Stomach (tissue), 9 donors: ENCODE data around the gene IER5L. TPM values are rescaled to one million over a fixed set of nuclear protein-coding genes. Genes with fewer than 3 reads are reported as not detected.

ENCODE experiments used
- DNase-seq, 2 donors: peaks; one replicate each; pipeline versions ENCODE4 v3.0.0 to v3.0.0-alpha.2; 2013 to 2019
- H3K27ac ChIP-seq, 5 donors: fragments of 200-600 bp in 4 of 5; sonication (generic) in 4 of 5; one replicate each; pipeline ENCODE4 v1.5.1; 2013 to 2019; ENCODE audit warnings: mild to moderate bottlenecking in 1 of 5, moderate library complexity in 1 of 5
- H3K27me3 ChIP-seq, 3 donors: fragments of 200-600 bp; sonication (generic); one replicate each; pipeline ENCODE4 v1.5.1; 2017 to 2019; ENCODE audit warnings: mixed run types in 1 of 3
- H3K36me3 ChIP-seq, 4 donors: fragments of 200-600 bp; sonication (generic); 1 replicate in 3 of 4; 2 replicates in 1 of 4; pipeline ENCODE4 v1.5.1; 2016 to 2019
- H3K4me1 ChIP-seq, 4 donors: fragments of 200-600 bp; sonication (generic); one replicate each; pipeline ENCODE4 v1.5.1; 2016 to 2019
- H3K4me3 ChIP-seq, 4 donors: fragments of 200-600 bp; sonication (generic) in 3 of 4; one replicate each; pipeline ENCODE4 v1.5.1; 2016 to 2019; ENCODE audit warnings: mild to moderate bottlenecking in 1 of 4
- H3K9me3 ChIP-seq, 4 donors: fragments of 200-600 bp; sonication (generic); one replicate each; pipeline ENCODE4 v1.5.1; 2016 to 2019
- EP300 ChIP-seq: sonication (generic); formaldehyde crosslinking; IDR thresholded peaks from one replicate; pipeline ENCODE4 v1.6.1; 2017; ENCODE audit warnings: antibody characterized with exemption
- POLR2A ChIP-seq, 4 donors: fragments of 450-650 bp; IDR thresholded peaks; one replicate each; pipeline ENCODE4 v1.6.1; 2016; ENCODE audit warnings: antibody characterized with exemption in 4 of 4, control low read depth in 2 of 4, mild to moderate bottlenecking in 1 of 4, moderate library complexity in 1 of 4
- POLR2AphosphoS5 ChIP-seq, 3 donors: sonication (generic); formaldehyde crosslinking; IDR thresholded peaks; one replicate each; pipeline ENCODE4 v1.6.1; 2016; ENCODE audit warnings: antibody characterized with exemption in 3 of 3
- WGBS, 5 donors: extraction: QIAGEN DNeasy Blood & Tissue Kit in 3 of 5; methylation state at CpG; one replicate each; pipeline versions ENCODE4 v1.1.5 to v1.1.7; 2013 to 2018; 5-methylcytosine and 5-hydroxymethylcytosine counted together
- intact Hi-C: fragments of 100-400 bp; cut with DNase I; formaldehyde crosslinking; loops from one replicate; pipeline ENCODE4 v1.15.1; 2023; ENCODE audit warnings: low total_unique reads
- polyA plus RNA-seq, 3 donors: library from polyadenylated mRNA; stranded (reverse); fragments of 200-250 nt; gene quantifications; one replicate each; pipeline ENCODE4 v1.2.3, GENCODE V29; 2013
- total RNA-seq, 5 donors: library from RNA; depleted of rRNA; stranded (reverse); fragments of >200 nt; gene quantifications; one replicate each; pipeline versions ENCODE4 v1.1.0 to v1.2.3, GENCODE V29; 2014 to 2016
- TF ChIP-seq, protein P1 (sequence below), 7 experiments: fragments of 450-650 bp in 4 of 7; fragments of 200-600 bp in 3 of 7; sonication (generic) in 3 of 7; IDR thresholded peaks; one replicate each; pipeline ENCODE4 v1.5.1; 2016 to 2019; ENCODE audit warnings: antibody characterized with exemption in 7 of 7, control low read depth in 2 of 7, mild to moderate bottlenecking in 1 of 7
- donor health status: healthy with polysubstance abuse.
- donor health status: Bipolar disorder and iron deficiency.
- donor health status: healthy.

Gene IER5L
- total and polyA plus RNA-seq, 8 donors = 2.6 to 30.4 (median 6.2) TPM

DNA sequence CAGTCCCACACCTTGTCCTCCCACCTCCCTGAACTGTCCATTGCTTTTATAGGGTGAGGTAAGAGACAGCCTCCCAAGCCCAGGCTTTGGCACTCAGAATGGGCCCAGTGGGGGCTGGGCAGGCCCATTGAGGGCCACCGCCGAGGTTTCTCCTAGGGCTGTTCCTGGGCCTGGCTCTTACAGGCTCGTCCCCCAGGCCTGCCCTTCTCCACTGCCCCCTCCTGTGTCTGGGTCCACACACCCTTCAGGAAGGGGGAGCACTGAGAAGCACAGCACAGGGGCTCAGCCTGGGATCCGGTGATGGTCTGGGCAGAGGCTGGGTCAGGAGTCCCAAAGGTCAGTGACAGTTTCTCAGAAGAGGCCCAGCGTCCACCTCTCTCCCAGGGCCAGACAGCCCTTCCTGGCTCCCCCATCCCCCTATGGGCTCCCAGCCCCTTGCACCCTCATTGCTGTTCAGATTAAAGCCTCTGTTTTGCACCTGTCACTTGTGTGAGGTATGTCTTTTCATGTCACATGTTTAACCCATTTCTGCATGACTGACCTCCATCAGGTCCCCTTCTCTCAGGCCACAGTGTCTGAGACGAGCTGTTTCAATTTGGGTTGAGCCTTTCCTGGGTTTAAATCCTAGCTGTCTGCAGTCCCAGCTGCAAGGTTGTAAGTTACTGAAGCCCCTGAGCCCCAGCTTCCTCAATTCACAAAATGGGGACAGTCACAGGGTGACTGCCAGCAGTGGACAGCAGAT is 29.4 kb downstream of the IER5L start:
- DNase-seq = no peak
- Histone ChIP-seq H3K4me1 (peaks cover 30 to 51% (median 41%) of the 10 kb centered on the region in 4 donors), H3K27ac (peak overlapping the region in 4 of 5 donors; percentile 98 to 100 (median 98)), H3K4me3 (no peak overlapping the region), H3K27me3 (no peaks in the 10 kb centered on the region), H3K36me3 (peaks cover 18 to 93% (median 63%) of the 10 kb centered on the region in 4 donors), H3K9me3 (no peaks in the 10 kb centered on the region)
- no peak for TF ChIP-seq POLR2A (IDR thresholded peaks at IDR 0.05)
- no peak for TF ChIP-seq EP300
- TF ChIP-seq POLR2AphosphoS5 (IDR thresholded peaks at IDR 0.05) = no peak
- TF ChIP-seq, protein P1, sequence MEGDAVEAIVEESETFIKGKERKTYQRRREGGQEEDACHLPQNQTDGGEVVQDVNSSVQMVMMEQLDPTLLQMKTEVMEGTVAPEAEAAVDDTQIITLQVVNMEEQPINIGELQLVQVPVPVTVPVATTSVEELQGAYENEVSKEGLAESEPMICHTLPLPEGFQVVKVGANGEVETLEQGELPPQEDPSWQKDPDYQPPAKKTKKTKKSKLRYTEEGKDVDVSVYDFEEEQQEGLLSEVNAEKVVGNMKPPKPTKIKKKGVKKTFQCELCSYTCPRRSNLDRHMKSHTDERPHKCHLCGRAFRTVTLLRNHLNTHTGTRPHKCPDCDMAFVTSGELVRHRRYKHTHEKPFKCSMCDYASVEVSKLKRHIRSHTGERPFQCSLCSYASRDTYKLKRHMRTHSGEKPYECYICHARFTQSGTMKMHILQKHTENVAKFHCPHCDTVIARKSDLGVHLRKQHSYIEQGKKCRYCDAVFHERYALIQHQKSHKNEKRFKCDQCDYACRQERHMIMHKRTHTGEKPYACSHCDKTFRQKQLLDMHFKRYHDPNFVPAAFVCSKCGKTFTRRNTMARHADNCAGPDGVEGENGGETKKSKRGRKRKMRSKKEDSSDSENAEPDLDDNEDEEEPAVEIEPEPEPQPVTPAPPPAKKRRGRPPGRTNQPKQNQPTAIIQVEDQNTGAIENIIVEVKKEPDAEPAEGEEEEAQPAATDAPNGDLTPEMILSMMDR (IDR thresholded peaks at IDR 0.05) = no peak
- WGBS, 5 donors = 52 to 74% (median 71%) methylated on average over 4 to 6 of the region's 6 CpGs
- intact Hi-C loops = no loop called here

DNA sequence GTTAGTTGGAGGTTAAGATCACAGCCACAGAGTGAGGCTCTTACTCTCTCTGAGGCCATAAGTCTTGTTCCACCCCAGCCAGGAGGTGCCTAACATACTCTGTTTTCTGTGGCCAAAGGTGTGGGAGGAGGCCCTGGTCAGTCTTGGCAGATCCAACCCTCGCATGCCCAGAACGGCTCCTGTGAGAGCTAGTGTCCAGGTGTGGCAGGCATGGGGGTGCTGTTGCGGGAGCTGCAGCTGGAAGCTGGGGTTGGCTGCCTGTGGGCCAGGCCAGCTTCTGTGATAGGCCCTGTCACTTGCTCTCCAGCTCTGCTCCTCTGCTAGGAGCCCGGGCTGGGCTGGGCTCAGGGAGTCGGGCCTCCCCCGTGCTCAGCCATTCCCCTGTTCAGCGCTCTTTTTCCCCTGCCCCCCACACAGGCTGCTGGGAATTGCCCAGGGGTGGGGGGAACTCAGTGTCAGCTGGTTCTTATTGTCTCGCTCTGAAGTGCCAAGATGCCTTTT is 31.6 kb downstream of the IER5L start:
- no peaks in the 10 kb centered on the region for H3K27me3 ChIP-seq
- DNase-seq = peak in 1 of 2 donors; percentile 79
- H3K9me3 ChIP-seq = no peaks in the 10 kb centered on the region
- TF ChIP-seq, protein P1 (IDR thresholded peaks at IDR 0.05) = no peak
- TF ChIP-seq POLR2A (IDR thresholded peaks at IDR 0.05) = no peak
- no peak for TF ChIP-seq EP300
- TF ChIP-seq POLR2AphosphoS5 (IDR thresholded peaks at IDR 0.05) = no peak
- 41 to 71% (median 48%) methylated on average over 4 to 8 of the region's 8 CpGs for WGBS, 5 donors
- peaks cover 51 to 72% (median 62%) of the 10 kb centered on the region in 4 donors for H3K4me1 ChIP-seq
- H3K27ac ChIP-seq = peak overlapping the region; percentile 27 to 100 (median 98)
- H3K36me3 ChIP-seq = peaks cover 23 to 85% (median 56%) of the 10 kb centered on the region in 4 donors
- no peak overlapping the region for H3K4me3 ChIP-seq
- intact Hi-C loops = no loop called here

DNA sequence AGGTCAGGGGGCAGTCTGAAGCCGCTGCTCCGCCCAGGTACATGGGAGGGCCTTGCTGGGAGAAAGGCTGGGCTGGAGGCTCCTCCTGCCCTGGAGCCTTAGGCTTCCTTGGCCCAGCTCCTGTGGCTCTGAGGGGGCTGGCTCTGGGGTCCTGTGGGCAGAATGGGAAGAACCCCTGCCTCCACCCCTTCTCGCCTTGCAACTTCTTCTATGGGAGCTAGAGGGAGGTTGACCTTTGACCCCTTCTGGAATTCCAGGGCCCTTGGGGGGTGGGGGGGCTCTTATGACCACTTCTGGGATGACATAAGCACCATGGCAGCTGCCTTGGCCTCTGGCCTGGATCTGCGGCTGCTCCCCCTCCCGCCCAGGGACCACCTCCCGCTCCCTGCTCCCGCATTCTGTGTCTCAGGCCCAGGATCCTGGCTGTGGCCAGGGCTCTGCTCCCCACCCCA is 32.2 kb downstream of the IER5L start:
- 55 to 72% (median 66%) methylated on average over 6 to 7 of the region's 7 CpGs for WGBS, 5 donors
- H3K4me3 ChIP-seq = no peak overlapping the region
- TF ChIP-seq, protein P1 (IDR thresholded peaks at IDR 0.05) = no peak
- TF ChIP-seq POLR2A (IDR thresholded peaks at IDR 0.05) = no peak
- TF ChIP-seq POLR2AphosphoS5 (IDR thresholded peaks at IDR 0.05) = no peak
- no peak for TF ChIP-seq EP300
- H3K4me1 ChIP-seq = peaks cover 58 to 78% (median 69%) of the 10 kb centered on the region in 4 donors
- peaks cover 23 to 79% (median 49%) of the 10 kb centered on the region in 4 donors for H3K36me3 ChIP-seq
- intact Hi-C loops = no loop called here
- DNase-seq = peak in 1 of 2 donors; percentile 92
- peak overlapping the region; percentile 27 to 100 (median 98) for H3K27ac ChIP-seq
- no peaks in the 10 kb centered on the region for H3K27me3 ChIP-seq
- no peaks in the 10 kb centered on the region for H3K9me3 ChIP-seq

DNA sequence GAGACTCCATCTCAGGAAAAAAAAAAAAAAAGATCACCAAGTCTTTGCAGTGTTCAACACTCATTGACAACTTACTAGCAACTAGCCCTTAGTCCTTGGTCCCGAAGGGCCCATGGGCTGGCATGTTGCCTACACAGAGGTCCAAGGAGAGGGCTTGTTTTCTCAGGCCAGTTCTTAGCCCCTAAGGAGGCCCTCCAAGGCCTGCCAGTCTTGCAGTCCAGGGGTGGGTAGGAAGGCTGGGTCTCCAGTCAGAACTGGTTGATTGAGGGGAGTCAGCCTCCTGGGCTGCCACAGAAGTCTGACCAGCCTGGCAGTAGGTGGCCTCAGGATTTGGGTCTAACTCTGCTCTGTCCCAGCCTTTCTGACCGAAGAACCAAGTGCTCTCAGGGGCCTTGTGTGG is 32.7 kb downstream of the IER5L start:
- no peak overlapping the region for H3K4me3 ChIP-seq

More for the DNA sequence above, 32.7 kb downstream of the IER5L start:
- Histone ChIP-seq H3K27ac (peak overlapping the region; percentile 27 to 100 (median 98)), H3K9me3 (no peaks in the 10 kb centered on the region), H3K36me3 (peaks cover 23 to 73% (median 44%) of the 10 kb centered on the region in 4 donors), H3K4me1 (peaks cover 63 to 84% (median 74%) of the 10 kb centered on the region in 4 donors), H3K27me3 (no peaks in the 10 kb centered on the region)
- TF ChIP-seq, protein P1 (IDR thresholded peaks at IDR 0.05) = no peak
- TF ChIP-seq EP300 (no peak), POLR2AphosphoS5 (IDR thresholded peaks at IDR 0.05) (no peak), POLR2A (IDR thresholded peaks at IDR 0.05) (no peak)
- DNase-seq = peak in 1 of 2 donors; percentile 50
- WGBS, 5 donors = 47 to 66% (median 62%) methylated on average over 2 of the region's 2 CpGs
- intact Hi-C loops = no loop called here
